Bone marrow (tissue), 2 donors: ENCODE results near the gene GPR82.
"Not testable (repeated sequence)": the region's sequence is repeated elsewhere in the genome, so short reads cannot be mapped to it uniquely, and the experiment has no call there.

ENCODE experiments used
- DNase-seq, 2 donors: peaks; one replicate each; lab custom pipeline; 2025; lab: John Stamatoyannopoulos, UW

The GPR82 gene

GRCh38 chrX:41723826-41724225 lies at the start of gene GPR82:
TSS of gene GPR82 (plus strand) at chrX:41724181. CDS start at chrX:41727027, 2,846 bp downstream.
- no peak for DNase-seq

GRCh38 chrX:41676361-41676760 lies 47.6 kb upstream of the GPR82 start:
- DNase-seq: not testable (repeated sequence)

GRCh38 chrX:41677183-41678060 lies 46.6 kb upstream of the GPR82 start:
- DNase-seq: no peak

GRCh38 chrX:41684138-41684537 lies 39.8 kb upstream of the GPR82 start:
- no peak for DNase-seq

GRCh38 chrX:41684940-41685339 lies 39.0 kb upstream of the GPR82 start:
- DNase-seq: no peak

- peak in 1 of 2 donors; percentile 45 for DNase-seq
These were observed 37.2 kb upstream of the GPR82 start for GRCh38 chrX:41686788-41687187.

- DNase-seq: no peak
These were observed 35.8 kb upstream of the GPR82 start for GRCh38 chrX:41688156-41688555.

GRCh38 chrX:41688835-41689234 lies 35.1 kb upstream of the GPR82 start, which contains the start of gene GPR34:
TSS of gene GPR34 (plus strand) at chrX:41688973. CDS start at chrX:41695634, 6,661 bp downstream.
- DNase-seq: no peak

- DNase-seq: no peak
These were observed 34.3 kb upstream of the GPR82 start for GRCh38 chrX:41689711-41690110.

- DNase-seq: peak in 1 of 2 donors; percentile 18
These were observed 31.7 kb upstream of the GPR82 start for GRCh38 chrX:41692162-41692749.

GRCh38 chrX:41693024-41693423 lies 31.0 kb upstream of the GPR82 start:
- DNase-seq: no peak

GRCh38 chrX:41695426-41695825 lies 28.6 kb upstream of the GPR82 start:
- no peak for DNase-seq

- DNase-seq: no peak
These were observed 20.4 kb upstream of the GPR82 start for GRCh38 chrX:41703574-41704029.

- no peak for DNase-seq
These were observed 18.9 kb upstream of the GPR82 start for GRCh38 chrX:41705042-41705441.

GRCh38 chrX:41705680-41706374 lies 18.2 kb upstream of the GPR82 start:
- peak in 1 of 2 donors; percentile 58 for DNase-seq

- DNase-seq: no peak
These were observed 16.8 kb upstream of the GPR82 start for GRCh38 chrX:41707218-41707617.

GRCh38 chrX:41708486-41708885 lies 15.5 kb upstream of the GPR82 start:
- no peak for DNase-seq

- no peak for DNase-seq
These were observed 12.8 kb upstream of the GPR82 start for GRCh38 chrX:41711021-41711667.

GRCh38 chrX:41716222-41716621 lies 7.8 kb upstream of the GPR82 start:
- no peak for DNase-seq

- DNase-seq: peak in 1 of 2 donors; percentile 56
These were observed 7.1 kb upstream of the GPR82 start for GRCh38 chrX:41716767-41717473.

- DNase-seq: no peak
These were observed 5.3 kb upstream of the GPR82 start for GRCh38 chrX:41718481-41719235.
